ENCODE data around the gene DGKA. TPM values are rescaled to one million over a fixed set of nuclear protein-coding genes. Genes with fewer than 3 reads are reported as not detected.

Gene DGKA
- polyA plus RNA-seq, 3 donors: 16.9 to 21.4 (median 17.4) TPM

DNA sequence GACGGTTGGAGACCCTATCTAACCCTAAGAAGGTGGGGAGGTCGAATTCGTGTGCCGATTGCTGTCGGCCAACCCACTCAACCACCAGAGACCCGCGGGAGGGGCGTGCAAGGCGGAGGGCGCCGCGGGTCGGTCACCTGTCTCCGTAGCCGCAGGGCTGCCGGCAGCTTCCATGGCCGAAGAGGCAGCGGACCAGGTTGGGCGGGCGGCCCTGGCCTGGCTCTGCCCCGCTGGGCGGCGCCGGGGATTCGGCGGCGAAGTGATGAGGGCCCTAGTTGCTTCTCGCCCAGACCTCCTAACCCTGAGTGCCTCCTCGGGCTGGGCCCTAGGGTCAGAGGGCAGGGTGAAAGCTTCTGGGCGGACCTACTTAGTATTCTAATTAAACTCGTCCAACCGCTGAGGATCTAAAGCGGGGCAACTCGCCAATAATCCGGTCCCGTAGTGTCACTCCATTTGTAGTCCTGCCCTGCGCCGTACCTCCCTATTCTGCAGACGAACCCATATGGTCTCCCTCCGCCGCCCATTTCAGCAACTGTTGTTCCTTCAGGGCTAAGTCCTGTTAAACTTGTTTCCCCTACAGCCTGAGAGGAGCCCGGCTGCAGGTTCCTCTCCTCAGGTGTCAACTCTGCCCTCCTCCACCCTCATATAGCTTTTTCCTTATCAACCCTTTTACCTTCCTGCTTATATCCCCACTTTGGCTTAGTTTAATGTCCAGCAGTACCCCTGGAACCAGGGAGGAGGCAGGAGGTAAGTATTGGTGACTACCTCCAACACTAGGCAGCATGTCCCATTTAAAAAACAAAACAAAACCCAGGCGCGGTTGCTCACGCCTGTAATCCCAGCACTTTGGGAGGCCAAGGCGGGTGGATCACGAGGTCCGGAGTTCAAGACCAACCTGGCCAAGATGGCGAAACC is 3.1 kb upstream of the DGKA start, which contains the start of gene PYM1:
Gene PYM1, minus strand, starts transcription at position 307 of the 915 bp plus-strand sequence. Its CDS starts 133 bp downstream, at position 174.
- peak within 1 kb of the TSS; percentile 89 for H3K27ac ChIP-seq (ENCODE audit: low read depth, low read length)
- 5 to 7% (median 6%) methylated on average over 45 to 49 of the region's 49 CpGs for WGBS, 3 donors

DNA sequence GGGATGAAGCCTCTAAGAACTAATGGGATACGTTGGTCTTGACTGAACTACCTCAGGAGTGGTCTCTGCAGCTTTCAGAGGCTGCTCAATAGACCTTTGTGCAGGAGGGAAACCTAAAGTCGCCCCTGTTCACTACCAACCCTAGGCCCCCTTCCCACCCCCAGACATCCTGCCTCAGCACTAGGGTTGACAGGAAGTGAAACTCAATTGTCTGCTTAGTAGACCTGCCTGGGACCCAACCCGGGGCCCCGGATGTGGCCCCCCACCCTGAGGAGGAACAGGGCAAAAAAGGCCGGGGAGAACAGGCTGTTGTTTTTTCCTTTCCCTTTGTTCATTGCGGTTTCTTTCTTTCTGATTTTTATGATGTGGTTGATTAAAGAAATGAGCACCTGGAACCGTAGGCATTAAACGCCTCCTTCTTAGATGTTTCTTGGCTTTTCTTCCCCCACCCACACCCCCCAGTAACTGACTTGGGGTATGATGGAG is 1.6 kb upstream of the DGKA start:
- no peak overlapping the region for H3K27ac ChIP-seq (ENCODE audit: low read depth, low read length)
- 35 to 74% (median 45%) methylated on average over 8 of the region's 8 CpGs for WGBS, 3 donors

DNA sequence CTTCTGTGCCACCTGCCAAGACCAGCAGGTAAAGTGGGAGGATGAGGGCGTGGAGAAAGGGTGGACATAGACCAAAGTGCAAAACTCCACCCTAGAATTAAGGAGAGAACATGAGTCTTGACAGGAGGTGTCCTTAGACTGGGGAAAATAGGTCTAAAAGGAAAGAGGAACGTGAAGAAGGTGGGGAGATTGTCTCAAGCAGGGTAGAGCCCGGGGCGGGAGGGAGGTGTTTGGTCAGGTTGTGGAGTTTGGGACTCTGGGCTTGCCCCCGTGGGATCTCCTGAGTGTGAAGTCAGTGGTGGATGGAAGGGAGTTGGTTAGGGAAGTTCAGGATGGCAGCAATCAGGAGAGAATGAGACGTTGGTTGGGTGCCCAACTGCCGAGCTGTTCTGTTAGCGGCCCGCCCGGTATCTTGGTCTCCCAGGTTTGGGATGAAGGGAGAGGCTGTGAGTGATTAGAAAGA is 386 bp downstream of the DGKA start:
- WGBS, 3 donors: 8 to 9% (median 8%) methylated on average over 10 of the region's 10 CpGs
- H3K27ac ChIP-seq (ENCODE audit: low read depth, low read length): no peak overlapping the region

DNA sequence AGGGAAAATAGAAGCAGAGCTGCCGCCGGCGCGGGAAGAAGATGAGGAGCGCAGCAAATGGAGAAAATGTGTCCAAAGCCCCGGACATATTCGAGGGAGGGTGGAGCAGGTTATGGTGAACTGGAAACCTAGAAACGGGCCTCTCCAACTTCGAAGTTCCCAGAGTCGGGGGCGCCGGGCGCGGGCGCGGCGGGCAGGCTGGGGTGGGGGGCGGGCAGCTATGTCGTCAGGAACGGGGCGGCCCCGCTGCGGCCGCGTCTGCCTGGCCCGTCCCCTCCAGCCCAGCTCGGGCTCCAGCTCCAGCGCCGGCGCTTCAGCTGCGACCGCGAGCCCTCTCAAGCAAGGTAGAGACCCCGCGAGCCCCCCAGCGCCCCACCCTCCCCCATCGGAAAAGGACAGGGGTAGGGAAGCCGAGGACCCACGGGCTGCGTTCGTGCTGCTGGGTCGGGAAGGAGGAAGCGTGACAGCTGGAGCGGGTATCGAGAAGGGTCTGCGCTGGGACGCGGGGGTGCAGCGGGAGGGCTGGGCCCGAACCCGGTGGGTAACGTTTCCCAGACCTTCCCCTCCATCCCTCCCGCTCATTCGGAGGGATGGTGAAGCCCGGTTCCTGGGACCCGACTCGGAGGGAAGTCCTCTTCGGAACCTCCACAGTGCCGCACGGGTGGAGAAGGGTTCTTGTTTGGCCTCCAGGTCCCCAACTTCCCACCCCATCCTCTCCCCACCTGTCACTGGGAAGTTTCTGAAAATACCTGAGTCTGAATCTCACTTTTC is 1.0 kb downstream of the DGKA start:
- no peak overlapping the region for H3K27ac ChIP-seq (ENCODE audit: low read depth, low read length)
- 0 to 1% (median 0%) methylated on average over 56 to 60 of the region's 60 CpGs for WGBS, 3 donors

DNA sequence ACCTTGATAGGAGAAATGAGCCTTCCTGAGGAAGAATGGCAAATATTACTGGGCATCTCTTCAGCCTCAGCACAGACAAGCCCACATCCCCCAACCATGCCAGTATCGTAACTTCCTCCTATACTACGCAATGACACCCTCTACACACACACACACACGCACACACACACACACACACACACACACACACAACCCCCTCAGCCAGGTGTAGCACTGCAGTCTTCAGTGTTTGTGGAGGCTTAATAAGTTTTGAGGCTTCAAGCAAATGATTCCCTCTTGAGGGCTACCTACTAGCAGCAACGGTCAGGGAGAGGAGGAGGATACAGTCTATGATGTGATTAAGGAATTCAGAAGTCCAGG is 1.6 kb downstream of the DGKA start:
- no peak overlapping the region for H3K27ac ChIP-seq (ENCODE audit: low read depth, low read length)
- WGBS, 3 donors: 0 to 9% (median 6%) methylated on average over 4 of the region's 4 CpGs

- 55 to 72% (median 61%) methylated on average over 7 of the region's 7 CpGs for WGBS, 3 donors
- no peak overlapping the region for H3K27ac ChIP-seq (ENCODE audit: low read depth, low read length)
Observed at GRCh38 chr12:55933169-55933798, 2.3 kb downstream of the DGKA start.

- WGBS, 3 donors: 93 to 97% (median 96%) methylated on average over 1 of the region's 1 CpG
- no peak overlapping the region for H3K27ac ChIP-seq (ENCODE audit: low read depth, low read length)
Observed at GRCh38 chr12:55933799-55934742, 3.1 kb downstream of the DGKA start.

GRCh38 chr12:55934773-55935172 is 3.8 kb downstream of the DGKA start:
- WGBS, 3 donors: 91 to 100% (median 92%) methylated on average over 1 of the region's 1 CpG
- H3K27ac ChIP-seq (ENCODE audit: low read depth, low read length): no peak overlapping the region

GRCh38 chr12:55935738-55936151 is 4.8 kb downstream of the DGKA start:
- no peak overlapping the region for H3K27ac ChIP-seq (ENCODE audit: low read depth, low read length)

DNA sequence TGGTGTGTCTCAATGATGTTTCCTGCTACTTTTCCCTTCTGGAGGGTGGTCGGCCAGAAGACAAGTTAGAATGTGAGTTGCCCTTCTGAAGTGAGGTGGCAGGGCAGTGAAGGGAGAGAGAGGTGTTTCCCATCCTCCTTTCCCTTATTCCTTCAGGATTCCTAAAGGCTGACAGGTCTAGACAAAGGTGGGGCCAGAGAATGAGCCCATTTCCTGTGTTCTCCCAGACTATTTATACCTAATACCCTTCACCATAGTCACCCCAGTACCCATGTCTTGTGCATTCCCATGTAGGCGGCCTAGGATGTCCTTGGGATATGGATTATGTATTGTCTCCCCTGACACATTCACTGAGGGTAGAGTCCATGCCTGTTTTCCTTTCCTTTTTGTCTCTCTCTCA is 7.0 kb downstream of the DGKA start:
- no peak overlapping the region for H3K27ac ChIP-seq (ENCODE audit: low read depth, low read length)
- 76 to 84% (median 79%) methylated on average over 2 of the region's 2 CpGs for WGBS, 3 donors

More at GRCh38 chr12:55935738-55936151, 4.8 kb downstream of the DGKA start:
- WGBS, 3 donors: 43 to 70% (median 64%) methylated on average over 25 to 26 of the region's 26 CpGs

DNA sequence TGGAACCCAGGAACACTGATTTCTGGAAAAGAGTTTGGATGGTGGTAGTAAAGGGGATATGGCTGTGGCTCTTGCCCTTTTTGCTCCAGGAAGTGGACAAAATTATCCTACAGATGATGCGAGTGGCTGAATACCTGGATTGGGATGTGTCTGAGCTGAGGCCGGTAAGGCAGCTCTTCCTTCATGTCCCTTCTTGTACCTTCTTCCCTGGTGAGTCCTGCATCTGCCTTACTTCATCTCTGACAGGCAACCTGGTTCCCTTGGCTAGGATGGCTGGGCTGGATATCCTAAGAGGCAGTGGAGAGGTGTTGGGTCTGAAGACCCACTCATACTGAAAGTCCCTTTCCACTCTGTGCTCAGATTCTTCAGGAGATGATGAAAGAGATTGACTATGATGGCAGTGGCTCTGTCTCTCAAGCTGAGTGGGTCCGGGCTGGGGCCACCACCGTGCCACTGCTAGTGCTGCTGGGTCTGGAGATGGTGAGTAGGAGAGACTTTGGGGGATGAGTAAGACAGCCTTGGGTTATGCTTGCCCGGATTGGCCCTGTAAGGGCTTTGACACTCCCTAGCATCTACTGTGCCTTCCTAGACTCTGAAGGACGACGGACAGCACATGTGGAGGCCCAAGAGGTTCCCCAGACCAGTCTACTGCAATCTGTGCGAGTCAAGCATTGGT is 8.0 kb downstream of the DGKA start:
- no peak overlapping the region for H3K27ac ChIP-seq (ENCODE audit: low read depth, low read length)
- 92 to 97% (median 92%) methylated on average over 8 of the region's 8 CpGs for WGBS, 3 donors

GRCh38 chr12:55940065-55940732 is 9.2 kb downstream of the DGKA start:
- WGBS, 3 donors: 13 to 17% (median 17%) methylated on average over 18 of the region's 18 CpGs
- no peak overlapping the region for H3K27ac ChIP-seq (ENCODE audit: low read depth, low read length)

DNA sequence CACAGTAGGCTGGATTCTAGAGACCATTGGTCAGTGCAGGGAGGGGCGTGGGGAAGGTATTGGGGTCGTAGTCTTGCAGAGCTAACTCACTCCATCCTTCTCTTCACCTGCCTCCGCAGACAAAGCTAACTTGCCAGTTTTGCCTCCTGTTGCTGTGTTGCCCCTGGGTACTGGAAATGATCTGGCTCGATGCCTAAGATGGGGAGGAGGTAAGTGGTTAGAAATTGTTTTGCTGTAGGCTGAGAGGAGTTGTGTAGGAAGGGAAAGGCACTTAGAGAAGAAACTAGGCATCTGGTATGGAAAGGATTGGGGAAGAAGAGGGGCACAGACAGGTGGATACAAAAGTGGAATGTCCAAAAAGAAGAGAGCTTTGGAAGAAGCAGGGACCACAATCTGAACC is 11.1 kb downstream of the DGKA start:
- WGBS, 3 donors: 90 to 94% (median 91%) methylated on average over 4 of the region's 4 CpGs
- H3K27ac ChIP-seq (ENCODE audit: low read depth, low read length): no peak overlapping the region

GRCh38 chr12:55942577-55943136 is 11.7 kb downstream of the DGKA start:
- H3K27ac ChIP-seq (ENCODE audit: low read depth, low read length): no peak overlapping the region
- WGBS, 3 donors: 93 to 96% (median 95%) methylated on average over 1 of the region's 1 CpG

GRCh38 chr12:55946553-55946952 is 15.6 kb downstream of the DGKA start:
- H3K27ac ChIP-seq (ENCODE audit: low read depth, low read length): no peak overlapping the region
- 83 to 86% (median 84%) methylated on average over 6 of the region's 6 CpGs for WGBS, 3 donors

DNA sequence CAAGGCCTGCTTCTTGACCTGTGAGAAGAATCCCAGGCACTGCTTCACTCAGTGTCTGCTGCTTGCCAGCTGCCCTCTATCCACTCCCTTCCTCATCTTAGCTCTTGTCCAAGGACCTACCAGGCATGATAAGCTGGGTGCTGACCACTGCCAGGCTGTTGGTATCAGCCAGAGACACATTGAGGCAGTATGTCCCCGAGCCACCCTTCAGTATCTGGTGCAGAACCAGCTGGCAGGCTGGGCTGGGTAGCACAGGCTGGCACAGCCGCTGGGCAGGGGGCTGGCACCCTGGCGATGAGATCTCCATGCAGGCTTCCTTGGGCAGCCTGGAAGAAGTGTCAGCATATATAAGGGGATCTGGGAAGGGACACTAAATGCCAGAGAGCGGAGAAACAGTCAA is 24.4 kb downstream of the DGKA start:
- no peak overlapping the region for H3K27ac ChIP-seq (ENCODE audit: low read depth, low read length)
- 87 to 95% (median 89%) methylated on average over 4 of the region's 4 CpGs for WGBS, 3 donors
